Upper lobe of right lung (tissue), 1 donor: ENCODE measurements around the gene MTFP1. TPM values are rescaled to one million over a fixed set of nuclear protein-coding genes. Genes with fewer than 3 reads are reported as not detected.

Experiments
- ATAC-seq: fragments of 200-7000 bp; cut with Tn5 transposase; one replicate; pipeline ENCODE4 v1.9.1; 2020; ENCODE audit warnings: mild to moderate bottlenecking, moderate library complexity
- DNase-seq: peaks from one replicate; pipeline ENCODE4 v3.0.0-alpha.2; 2020
- H3K27ac ChIP-seq: fragments of 200-600 bp; one replicate; pipeline ENCODE4 v1.8.0; 2022
- H3K27me3 ChIP-seq: fragments of 200-600 bp; one replicate; pipeline ENCODE4 v1.8.0; 2022; ENCODE audit warnings: mild to moderate bottlenecking
- H3K36me3 ChIP-seq: fragments of 200-600 bp; one replicate; pipeline ENCODE4 v1.8.0; 2022
- H3K4me1 ChIP-seq: fragments of 200-600 bp; one replicate; pipeline ENCODE4 v1.8.0; 2022
- H3K4me3 ChIP-seq: fragments of 200-600 bp; one replicate; pipeline ENCODE4 v1.8.0; 2022; ENCODE audit warnings: mild to moderate bottlenecking
- H3K9me3 ChIP-seq: fragments of 200-600 bp; one replicate; pipeline ENCODE4 v1.8.0; 2022
- CTCF ChIP-seq: fragments of 200-600 bp; IDR thresholded peaks from one replicate; pipeline ENCODE4 v1.8.0; 2022; ENCODE audit warnings: antibody characterized with exemption
- intact Hi-C: fragments of 100-400 bp; cut with DNase I; formaldehyde crosslinking; loops from one replicate; pipeline ENCODE4 v1.11.0; 2022
- long read RNA-seq: library from polyadenylated mRNA; unstranded; transcript quantifications from one replicate; pipeline ENCODE4 v2.0.0, GENCODE V29; 2021
- total RNA-seq: library from RNA; stranded (reverse); fragmentation: NEBNext Ultra II Directional; extraction: Animal tissue kit (Norgen Biotek cat#: 25700); gene quantifications from one replicate; pipeline ENCODE4 v1.2.1, GENCODE V29; 2021
- donor health status: DM: no; HTN: yes; CAD: no; lungs with severe emphysema.

MTFP1 gene
- 11.3 TPM for total RNA-seq
- long read RNA-seq, transcript MTFP1-201 (4 exons, 1,370 nt), result major isoform, 12 of 18 reads
- long read RNA-seq, partial matches to known transcripts, result 0 of 18 reads
- long read RNA-seq, other reads (novel, unspliced or antisense), result 1 of 18 reads

GRCh38 chr22:30425616-30426387 lies at the start of gene MTFP1:
TSS of gene MTFP1 (plus strand) at chr22:30425768. CDS start at chr22:30425880, 112 bp downstream.
- Histone ChIP-seq H3K9me3 (no peaks in the 10 kb centered on the region), H3K4me1 (peaks cover 35% of the 10 kb centered on the region), H3K4me3 (peak within 1 kb of the TSS; percentile 74), H3K36me3 (no peaks in the 10 kb centered on the region), H3K27ac (peak within 1 kb of the TSS; percentile 97), H3K27me3 (no peaks in the 10 kb centered on the region)
- intact Hi-C loops, result no loop called here
- DNase-seq, result peak; percentile 84
- no peak for TF ChIP-seq CTCF
- peak; percentile 3 for ATAC-seq

- DNase-seq (peak; percentile 54), ATAC-seq (no peak)
- no peak for TF ChIP-seq CTCF
- no peak overlapping the region for H3K4me3 ChIP-seq
- intact Hi-C loops, result no loop called here
- H3K27ac ChIP-seq, result no peak overlapping the region
- no peaks in the 10 kb centered on the region for H3K27me3 ChIP-seq
- H3K4me1 ChIP-seq, result no peaks in the 10 kb centered on the region
- no peaks in the 10 kb centered on the region for H3K9me3 ChIP-seq
- H3K36me3 ChIP-seq, result peaks cover 6% of the 10 kb centered on the region
These were observed 45.6 kb upstream of the MTFP1 start for GRCh38 chr22:30380011-30380410.

GRCh38 chr22:30381264-30381663 lies 44.3 kb upstream of the MTFP1 start:
- H3K27ac ChIP-seq, result no peak overlapping the region
- intact Hi-C loops, result no loop called here
- no peak for TF ChIP-seq CTCF
- peaks cover under 1% of the 10 kb centered on the region for H3K4me1 ChIP-seq
- no peak for ATAC-seq
- no peak for DNase-seq
- no peaks in the 10 kb centered on the region for H3K27me3 ChIP-seq
- H3K4me3 ChIP-seq, result no peak overlapping the region
- no peaks in the 10 kb centered on the region for H3K9me3 ChIP-seq
- peaks cover 6% of the 10 kb centered on the region for H3K36me3 ChIP-seq

GRCh38 chr22:30382340-30382739 lies 43.2 kb upstream of the MTFP1 start:
- no peak for DNase-seq
- no peak for TF ChIP-seq CTCF
- no peak for ATAC-seq
- Histone ChIP-seq H3K4me1 (peaks cover 5% of the 10 kb centered on the region), H3K9me3 (no peaks in the 10 kb centered on the region), H3K4me3 (no peak overlapping the region), H3K36me3 (peaks cover 6% of the 10 kb centered on the region), H3K27ac (no peak overlapping the region), H3K27me3 (no peaks in the 10 kb centered on the region)
- intact Hi-C loops, result no loop called here

GRCh38 chr22:30383061-30383460 lies 42.5 kb upstream of the MTFP1 start:
- no peak for DNase-seq
- Histone ChIP-seq H3K9me3 (no peaks in the 10 kb centered on the region), H3K27me3 (no peaks in the 10 kb centered on the region), H3K36me3 (peaks cover 6% of the 10 kb centered on the region), H3K4me1 (peaks cover 5% of the 10 kb centered on the region), H3K27ac (no peak overlapping the region), H3K4me3 (no peak overlapping the region)
- intact Hi-C loops, result no loop called here
- no peak for ATAC-seq
- no peak for TF ChIP-seq CTCF
